Gastroesophageal sphincter (tissue), 3 donors: ENCODE measurements around the gene LALBA.

Experiments used
- EP300 ChIP-seq: sonication (generic); formaldehyde crosslinking; IDR thresholded peaks from one replicate; pipeline ENCODE4 v1.6.1; 2017; ENCODE audit warnings: antibody characterized with exemption, mild to moderate bottlenecking
- POLR2A ChIP-seq, 2 donors: fragments of 450-650 bp; IDR thresholded peaks; one replicate each; pipeline ENCODE4 v1.6.1; 2017; ENCODE audit warnings: antibody characterized with exemption in 2 of 2, mild to moderate bottlenecking in 2 of 2, moderate library complexity in 1 of 2
- POLR2AphosphoS5 ChIP-seq: sonication (generic); formaldehyde crosslinking; IDR thresholded peaks from one replicate; pipeline ENCODE4 v1.6.1; 2017; ENCODE audit warnings: antibody characterized with exemption
- TF ChIP-seq, protein P1 (sequence below), 4 experiments: fragments of 200-600 bp in 2 of 4; fragments of 450-650 bp in 2 of 4; sonication (generic) in 1 of 4; IDR thresholded peaks; one replicate each; pipeline ENCODE4 v1.5.1; 2017 to 2019; ENCODE audit warnings: antibody characterized with exemption in 4 of 4, mild to moderate bottlenecking in 2 of 4, moderate library complexity in 2 of 4

DNA sequence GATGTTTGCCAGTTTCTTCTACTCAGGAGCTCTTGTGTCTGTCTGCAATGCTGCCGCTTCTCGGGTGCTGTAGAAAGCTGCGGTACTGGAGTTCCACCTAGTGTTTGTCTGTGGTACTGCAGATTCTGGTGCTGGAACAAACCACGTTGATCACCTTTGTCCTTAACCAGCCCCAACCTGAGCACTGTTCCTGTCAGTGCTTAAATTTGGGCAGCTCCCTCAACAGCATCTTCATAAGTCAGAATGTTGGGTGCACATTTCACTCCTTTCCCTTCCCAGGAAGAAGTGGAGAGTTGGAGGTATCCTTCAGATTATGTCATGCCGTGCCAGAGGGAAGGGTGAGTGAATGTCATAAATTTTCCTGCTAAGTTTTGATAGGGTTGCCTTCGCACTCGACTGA lies 48.7 kb upstream of the LALBA start:
- TF ChIP-seq EP300 (no peak), POLR2A (IDR thresholded peaks at IDR 0.05) (no peak), POLR2AphosphoS5 (no peak)
- TF ChIP-seq, protein P1, sequence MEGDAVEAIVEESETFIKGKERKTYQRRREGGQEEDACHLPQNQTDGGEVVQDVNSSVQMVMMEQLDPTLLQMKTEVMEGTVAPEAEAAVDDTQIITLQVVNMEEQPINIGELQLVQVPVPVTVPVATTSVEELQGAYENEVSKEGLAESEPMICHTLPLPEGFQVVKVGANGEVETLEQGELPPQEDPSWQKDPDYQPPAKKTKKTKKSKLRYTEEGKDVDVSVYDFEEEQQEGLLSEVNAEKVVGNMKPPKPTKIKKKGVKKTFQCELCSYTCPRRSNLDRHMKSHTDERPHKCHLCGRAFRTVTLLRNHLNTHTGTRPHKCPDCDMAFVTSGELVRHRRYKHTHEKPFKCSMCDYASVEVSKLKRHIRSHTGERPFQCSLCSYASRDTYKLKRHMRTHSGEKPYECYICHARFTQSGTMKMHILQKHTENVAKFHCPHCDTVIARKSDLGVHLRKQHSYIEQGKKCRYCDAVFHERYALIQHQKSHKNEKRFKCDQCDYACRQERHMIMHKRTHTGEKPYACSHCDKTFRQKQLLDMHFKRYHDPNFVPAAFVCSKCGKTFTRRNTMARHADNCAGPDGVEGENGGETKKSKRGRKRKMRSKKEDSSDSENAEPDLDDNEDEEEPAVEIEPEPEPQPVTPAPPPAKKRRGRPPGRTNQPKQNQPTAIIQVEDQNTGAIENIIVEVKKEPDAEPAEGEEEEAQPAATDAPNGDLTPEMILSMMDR (IDR thresholded peaks at IDR 0.05), result peak; percentile 85 to 96 (median 93)
